SK-N-SH (cell line): ENCODE results near the gene PLA2G6.

Experiments used
- EP300 ChIP-seq, 2 experiments: IDR thresholded peaks; 2 replicates each; pipeline versions ENCODE4 v1.4.0 to v1.6.1; 2012; ENCODE audit warnings: borderline replicate concordance in 1 of 2, low read depth in 1 of 2, low read length in 1 of 2
- JUND ChIP-seq: IDR thresholded peaks from 2 replicates; pipeline ENCODE4 v1.4.0; 2012
- POLR2AphosphoS5 ChIP-seq: IDR thresholded peaks from 2 replicates; pipeline ENCODE4 v1.6.1; 2012; ENCODE audit warnings: low read depth, low read length
- TF ChIP-seq, protein P1 (sequence below): fragments of 200-600 bp; sonication (generic); IDR thresholded peaks from 2 replicates; pipeline ENCODE4 v1.6.1; 2017; ENCODE audit warnings: antibody characterized with exemption, mild to moderate bottlenecking, moderate library complexity

DNA sequence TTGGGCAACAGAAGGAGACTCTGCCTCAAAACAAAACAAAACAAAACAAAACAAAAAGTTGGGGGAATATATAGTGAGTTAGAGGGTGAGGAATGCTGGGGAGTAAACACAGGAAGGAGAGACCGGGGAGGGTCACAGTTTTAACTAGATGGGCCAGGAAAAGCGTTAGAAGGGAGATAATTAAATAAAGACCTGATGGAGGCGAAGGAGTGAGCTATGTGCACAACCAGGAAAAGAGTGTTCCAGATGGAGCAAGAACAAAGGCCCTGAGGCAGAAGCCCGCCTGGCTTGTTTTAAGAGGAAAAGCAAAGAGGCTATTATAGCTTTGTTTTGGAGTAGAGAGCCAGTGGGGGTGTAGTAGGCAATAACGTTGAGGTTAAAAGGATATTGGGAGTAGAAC is 4.8 kb upstream of the PLA2G6 start:
- TF ChIP-seq JUND = no peak
- TF ChIP-seq POLR2AphosphoS5 = no peak
- TF ChIP-seq EP300 (IDR thresholded peaks at IDR 0.05; ENCODE audit: borderline replicate concordance in 1 of 2, low read depth in 1 of 2, low read length in 1 of 2) = no peak
- TF ChIP-seq, protein P1, sequence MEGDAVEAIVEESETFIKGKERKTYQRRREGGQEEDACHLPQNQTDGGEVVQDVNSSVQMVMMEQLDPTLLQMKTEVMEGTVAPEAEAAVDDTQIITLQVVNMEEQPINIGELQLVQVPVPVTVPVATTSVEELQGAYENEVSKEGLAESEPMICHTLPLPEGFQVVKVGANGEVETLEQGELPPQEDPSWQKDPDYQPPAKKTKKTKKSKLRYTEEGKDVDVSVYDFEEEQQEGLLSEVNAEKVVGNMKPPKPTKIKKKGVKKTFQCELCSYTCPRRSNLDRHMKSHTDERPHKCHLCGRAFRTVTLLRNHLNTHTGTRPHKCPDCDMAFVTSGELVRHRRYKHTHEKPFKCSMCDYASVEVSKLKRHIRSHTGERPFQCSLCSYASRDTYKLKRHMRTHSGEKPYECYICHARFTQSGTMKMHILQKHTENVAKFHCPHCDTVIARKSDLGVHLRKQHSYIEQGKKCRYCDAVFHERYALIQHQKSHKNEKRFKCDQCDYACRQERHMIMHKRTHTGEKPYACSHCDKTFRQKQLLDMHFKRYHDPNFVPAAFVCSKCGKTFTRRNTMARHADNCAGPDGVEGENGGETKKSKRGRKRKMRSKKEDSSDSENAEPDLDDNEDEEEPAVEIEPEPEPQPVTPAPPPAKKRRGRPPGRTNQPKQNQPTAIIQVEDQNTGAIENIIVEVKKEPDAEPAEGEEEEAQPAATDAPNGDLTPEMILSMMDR = no peak
